GM18870 (cell line): Measurements from ENCODE around the gene RPS25.
"Not testable (repeated sequence)": the region's sequence is repeated elsewhere in the genome, so short reads cannot be mapped to it uniquely, and the experiment has no call there.

Experiments used
- ATAC-seq: cut with Tn5 transposase; IDR thresholded peaks from one replicate; pipeline ENCODE4 v1.9.1; 2021; ENCODE audit warnings: moderate library complexity; ENCODE audit not compliant: unreplicated experiment

The RPS25 gene

GRCh38 chr11:119016216-119017009, 1.7 kb downstream of the RPS25 start:
- no peak for ATAC-seq

GRCh38 chr11:119015054-119015611, 3.0 kb downstream of the RPS25 start:
- no peak for ATAC-seq

DNA sequence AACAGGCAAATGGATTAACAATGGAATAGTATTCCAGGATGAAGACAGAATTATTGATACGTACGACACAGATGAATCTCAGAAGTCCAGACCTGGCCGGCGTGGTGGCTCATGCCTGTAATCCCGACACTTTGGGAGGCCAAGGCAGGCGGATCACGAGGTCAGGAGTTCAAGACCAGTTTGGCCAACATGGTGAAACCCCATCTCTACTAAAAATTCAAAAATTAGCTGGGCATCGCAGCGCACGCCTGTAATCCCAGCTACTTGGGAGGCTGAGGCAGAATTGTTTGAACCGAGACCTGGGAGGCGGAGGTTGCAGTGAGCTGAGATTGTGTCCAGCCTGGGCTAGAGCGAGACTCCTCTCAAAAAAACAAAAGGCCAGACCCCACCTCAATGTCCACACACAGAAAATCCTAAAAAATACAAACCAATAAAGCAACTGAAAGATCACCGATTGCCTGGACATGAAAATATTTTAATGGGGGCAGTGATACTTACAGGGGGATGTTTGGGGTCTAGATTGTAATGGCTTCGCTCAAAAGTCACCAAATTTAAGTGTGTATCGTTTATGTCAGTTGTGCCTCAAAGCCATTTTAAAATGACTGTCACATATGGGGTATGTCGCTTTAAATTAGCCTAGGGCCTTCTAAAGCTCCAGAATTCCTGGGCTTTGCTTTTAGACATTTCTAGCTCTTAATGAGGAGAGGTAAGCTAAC, 3.8 kb downstream of the RPS25 start:
- no peak for ATAC-seq

DNA sequence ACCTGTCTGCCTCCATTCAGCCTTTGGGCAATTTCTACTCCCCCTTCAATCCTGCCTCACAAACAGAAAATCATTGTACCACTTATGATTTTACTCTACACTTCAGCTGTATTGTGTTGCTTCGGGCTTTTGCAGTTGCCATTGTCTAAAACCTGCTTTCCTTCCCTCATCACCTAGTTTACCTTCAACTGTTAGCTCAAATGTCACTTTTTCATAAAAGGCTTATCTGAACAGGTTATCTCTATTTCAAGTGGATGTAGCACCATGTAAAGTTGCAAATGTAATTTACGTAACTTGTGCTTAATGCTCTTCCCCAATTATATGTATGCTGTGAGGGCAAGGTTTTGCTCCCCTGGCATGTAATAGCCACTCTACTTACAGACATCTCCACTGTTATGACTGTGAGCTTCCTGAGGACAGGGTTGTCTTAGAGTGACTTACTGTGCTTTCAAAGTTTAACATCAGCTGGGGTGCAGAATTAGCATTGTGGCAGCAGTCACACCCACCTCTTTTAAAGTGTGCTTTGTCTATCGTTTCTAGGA, 5.4 kb downstream of the RPS25 start:
- no peak for ATAC-seq

DNA sequence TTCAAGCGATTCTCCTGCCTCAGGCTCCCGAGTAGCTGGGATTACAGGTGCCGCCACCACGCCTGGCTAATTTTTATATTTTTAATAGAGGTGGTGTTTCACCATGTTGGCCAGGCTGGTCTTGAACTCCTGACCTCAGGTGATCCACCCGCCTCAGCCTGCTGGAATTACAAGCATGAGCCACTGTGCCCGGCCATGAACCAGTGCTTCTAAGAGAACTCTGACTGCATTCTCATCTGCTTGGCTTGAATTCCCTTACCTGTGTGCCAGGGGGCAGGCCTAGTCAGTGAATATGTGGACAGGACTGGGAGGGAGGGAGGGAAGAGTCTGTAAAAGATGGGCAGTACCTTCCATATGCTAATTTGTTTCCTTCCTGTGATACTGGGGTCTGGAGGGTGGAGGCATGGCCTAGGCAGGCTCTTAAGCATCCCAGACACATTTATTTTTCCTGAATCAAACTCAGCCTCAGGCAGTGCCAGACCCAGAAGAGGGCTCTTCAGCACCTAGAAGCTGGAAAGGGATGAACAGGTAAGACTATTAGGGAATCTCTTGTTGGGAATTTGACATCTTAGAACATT, 6.6 kb downstream of the RPS25 start:
- ATAC-seq = no peak

DNA sequence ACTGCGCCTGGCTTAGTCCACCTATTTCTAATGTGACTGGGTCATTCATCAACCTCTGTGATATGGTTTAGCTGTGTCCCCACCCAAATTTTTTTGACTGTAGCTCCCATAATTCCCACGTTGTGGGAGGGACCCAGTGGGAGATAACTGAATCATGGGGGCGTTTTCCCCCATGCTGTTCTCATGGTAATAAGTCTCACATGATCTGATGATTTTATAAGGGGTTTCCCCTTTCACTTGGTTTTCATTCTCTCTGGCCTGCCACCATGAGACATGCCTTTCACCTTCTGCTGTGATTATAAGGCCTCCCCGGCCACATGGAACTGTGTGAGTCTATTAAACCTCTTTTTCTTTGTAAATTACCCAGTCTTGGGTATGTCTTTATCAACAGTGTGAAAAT, 11.5 kb downstream of the RPS25 start:
- no peak for ATAC-seq

GRCh38 chr11:119000906-119001305, 17.2 kb downstream of the RPS25 start:
- no peak for ATAC-seq

DNA sequence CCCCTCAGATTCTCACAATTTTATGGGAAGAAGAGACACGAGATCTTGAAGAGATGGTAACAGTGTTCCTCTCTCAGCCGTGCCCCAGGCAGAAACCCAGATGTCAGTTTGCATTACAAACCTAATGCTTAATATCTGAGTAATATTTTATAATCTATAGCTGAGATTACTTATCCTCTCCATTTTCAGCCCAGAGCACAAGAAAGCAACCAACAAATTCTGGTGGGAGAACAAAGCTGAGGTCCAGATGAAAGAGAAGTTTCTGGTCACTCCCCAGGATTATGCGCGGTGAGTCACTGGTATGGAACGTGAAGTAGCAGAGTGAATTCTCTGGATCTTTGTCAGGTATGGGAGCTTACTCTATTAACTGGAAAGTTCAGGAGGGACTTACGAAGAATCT, 19.3 kb downstream of the RPS25 start:
- no peak for ATAC-seq

GRCh38 chr11:118998388-118998717, 19.8 kb downstream of the RPS25 start:
- ATAC-seq = no peak

- peak; percentile 63 for ATAC-seq
These were observed 20.3 kb downstream of the RPS25 start, which contains the start of gene CENATAC for GRCh38 chr11:118997627-118998387. TSS of gene CENATAC (plus strand) at chr11:118998138. CDS start at chr11:118998198, 60 bp downstream.

DNA sequence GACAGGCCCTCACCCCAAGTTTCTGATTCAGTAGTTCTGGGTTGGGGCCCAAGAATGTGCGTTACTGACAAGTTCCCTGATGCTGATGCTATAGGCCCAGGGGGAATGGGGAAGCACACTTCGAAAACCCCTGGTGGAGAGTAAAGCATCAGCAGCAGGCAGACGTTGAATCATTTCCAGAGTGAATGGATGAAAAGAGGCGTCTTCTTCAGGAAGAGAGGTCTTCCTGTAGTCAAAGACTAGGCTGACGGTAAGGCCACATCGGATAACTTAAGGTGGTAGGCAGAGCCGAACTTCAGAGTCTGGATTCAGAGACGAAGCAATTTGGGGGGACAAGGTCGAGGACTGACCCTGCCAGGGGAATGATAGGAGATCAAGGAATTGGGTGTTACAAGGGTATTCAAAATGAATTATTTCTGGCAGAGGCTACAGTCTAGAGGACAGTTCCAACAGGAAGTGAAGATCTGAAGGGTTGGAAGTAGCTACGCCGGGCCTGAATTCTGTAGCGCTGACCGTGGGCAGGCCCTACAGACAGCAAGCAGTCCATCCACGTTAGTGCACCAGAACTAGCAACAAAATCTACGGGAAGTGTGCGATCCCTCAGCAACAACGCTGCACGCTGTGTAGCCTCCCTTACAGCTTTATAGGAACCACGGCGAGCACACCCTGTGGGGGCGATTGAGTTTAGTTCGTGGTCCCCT, 21.1 kb downstream of the RPS25 start:
- peak; percentile 19 for ATAC-seq

DNA sequence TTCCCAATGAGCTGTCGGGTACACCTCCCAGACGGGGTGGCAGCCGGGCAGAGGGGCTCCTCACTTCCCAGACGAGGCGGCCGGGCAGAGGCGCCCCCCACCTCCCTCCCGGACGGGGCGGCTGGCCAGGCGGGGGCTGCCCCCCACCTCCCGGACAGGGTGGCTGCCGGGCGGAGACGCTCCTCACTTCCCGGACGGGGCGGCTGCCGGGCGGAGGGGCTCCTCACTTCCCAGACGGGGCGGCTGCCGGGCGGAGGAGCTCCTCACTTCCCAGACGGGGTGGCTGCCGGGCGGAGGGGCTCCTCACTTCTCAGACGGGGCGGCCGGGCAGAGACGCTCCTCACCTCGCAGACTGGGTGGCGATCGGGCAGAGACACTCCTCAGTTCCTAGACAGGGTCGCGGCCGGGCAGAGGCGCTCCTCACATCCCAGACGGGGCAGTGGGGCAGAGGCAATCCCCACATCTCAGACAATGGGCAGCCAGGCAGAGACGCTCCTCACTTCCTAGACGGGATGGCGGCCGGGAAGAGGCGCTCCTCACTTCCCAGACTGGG, 26.6 kb downstream of the RPS25 start:
- ATAC-seq = not testable (repeated sequence)

GRCh38 chr11:118988280-118988679, 29.9 kb downstream of the RPS25 start:
- no peak for ATAC-seq

DNA sequence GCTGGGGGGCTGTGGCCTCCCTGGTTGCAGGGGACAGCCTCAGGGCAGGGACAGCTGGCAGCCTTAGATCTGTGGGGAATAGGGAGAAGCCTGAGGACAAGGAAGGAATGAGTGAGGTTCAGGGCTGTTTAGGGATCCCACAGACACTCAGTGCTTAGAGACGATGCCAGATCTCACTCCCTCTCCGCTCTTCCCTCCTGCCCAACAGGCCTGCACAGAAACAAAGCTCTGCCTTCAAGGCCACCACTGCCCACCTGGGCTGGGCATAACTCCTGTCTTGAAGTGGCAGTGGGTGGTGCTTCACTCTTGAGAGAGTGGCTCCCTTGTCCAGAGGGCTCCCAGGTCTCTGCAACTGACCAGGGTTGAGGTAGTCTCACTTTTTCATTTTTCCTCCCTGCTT, 33.3 kb downstream of the RPS25 start:
- no peak for ATAC-seq

DNA sequence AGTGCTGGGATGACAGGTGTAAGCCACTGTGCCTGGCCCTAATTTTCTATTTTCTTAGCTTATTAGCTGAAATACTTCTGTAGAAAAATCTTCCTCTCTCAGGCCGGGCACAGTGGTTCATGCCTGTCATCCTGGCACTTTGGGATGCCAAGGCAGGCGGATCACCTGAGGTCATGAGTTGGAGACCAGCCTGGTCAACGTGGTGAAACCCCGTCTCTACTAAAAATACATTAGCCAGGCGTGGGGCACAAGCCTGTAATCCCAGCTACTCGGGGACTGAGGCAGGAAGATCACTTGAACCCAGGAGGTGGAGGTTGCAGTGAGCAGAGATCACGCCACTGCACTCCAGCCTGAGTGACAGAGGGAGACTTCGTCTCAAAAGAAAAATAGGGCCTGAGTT, 33.8 kb downstream of the RPS25 start:
- ATAC-seq = not testable (repeated sequence)

DNA sequence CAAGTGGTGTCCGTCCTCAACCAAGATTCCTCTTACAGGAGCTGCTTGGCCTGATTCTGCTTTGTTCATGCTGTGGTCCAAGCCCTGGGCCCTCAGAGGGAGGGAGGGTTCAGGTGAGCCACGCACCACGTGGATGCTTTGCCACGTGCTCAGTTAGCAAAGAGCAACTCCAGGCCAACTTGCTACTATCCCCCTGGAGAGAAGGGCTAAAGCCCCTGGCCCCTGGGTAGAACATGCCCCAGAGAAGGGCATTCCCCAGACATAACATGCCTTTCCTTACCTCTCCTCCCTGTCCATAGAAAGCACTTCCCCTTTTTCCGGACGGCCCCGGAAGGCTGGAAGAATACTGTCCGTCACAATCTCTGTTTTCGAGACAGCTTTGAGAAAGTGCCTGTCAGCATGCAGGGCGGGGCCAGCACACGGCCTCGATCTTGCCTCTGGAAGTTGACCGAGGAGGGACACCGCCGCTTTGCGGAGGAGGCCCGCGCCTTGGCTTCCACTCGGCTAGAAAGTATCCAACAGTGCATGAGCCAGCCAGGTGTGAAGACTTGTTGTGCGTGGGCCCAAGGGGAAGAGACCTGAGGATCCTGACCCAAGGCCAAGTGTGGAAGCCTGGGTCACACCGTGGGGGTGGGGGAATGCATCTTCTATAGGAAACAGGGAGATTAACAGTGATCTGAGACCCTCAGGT, 37.8 kb downstream of the RPS25 start:
- ATAC-seq = no peak

DNA sequence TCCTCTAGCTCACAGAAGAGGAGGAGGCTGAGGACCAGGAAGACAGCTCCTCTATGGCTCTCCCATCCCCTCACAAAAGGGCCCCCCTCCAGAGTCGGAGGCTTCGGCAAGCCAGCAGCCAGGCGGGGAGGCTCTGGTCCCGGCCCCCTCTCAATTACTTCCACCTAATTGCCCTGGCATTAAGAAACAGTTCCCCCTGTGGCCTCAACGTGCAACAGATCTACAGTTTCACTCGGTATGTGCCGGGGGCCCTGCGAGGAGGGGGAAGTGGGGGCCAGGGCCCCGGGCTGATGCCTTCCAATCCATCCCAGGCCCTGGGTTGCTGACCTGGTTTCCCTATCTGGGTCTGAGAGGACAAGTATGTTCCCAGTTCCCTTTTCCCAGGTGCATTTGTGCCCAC, 38.7 kb downstream of the RPS25 start:
- ATAC-seq = no peak

- ATAC-seq = no peak
These were observed 42.1 kb downstream of the RPS25 start for GRCh38 chr11:118975771-118976709.
